GM21526 (cell line): ENCODE data around the gene YAP1.

Experiments used
- ATAC-seq: cut with Tn5 transposase; IDR thresholded peaks from one replicate; pipeline ENCODE4 v1.9.1; 2021; ENCODE audit warnings: moderate library complexity; ENCODE audit not compliant: unreplicated experiment, low FRiP score

Gene YAP1

DNA sequence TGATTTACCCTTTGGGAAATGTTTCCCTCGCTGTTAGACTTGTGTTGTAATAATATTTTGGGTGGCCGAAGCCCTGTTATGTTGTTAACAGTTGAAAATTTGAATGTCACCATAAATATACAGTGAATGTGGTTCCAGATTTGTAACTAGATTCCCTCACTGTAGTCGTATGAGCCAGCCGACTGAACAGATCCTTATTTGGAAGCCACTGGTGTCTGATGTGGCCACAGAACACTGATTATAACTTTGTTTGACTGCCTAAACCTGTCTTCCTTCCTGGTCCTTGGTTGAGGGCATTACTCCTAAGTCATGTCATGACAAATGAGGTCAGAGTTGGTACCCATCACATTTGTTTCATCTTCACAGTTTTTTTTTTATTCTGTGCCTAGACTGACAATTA lies 45.4 kb downstream of the YAP1 start:
- ATAC-seq = no peak

DNA sequence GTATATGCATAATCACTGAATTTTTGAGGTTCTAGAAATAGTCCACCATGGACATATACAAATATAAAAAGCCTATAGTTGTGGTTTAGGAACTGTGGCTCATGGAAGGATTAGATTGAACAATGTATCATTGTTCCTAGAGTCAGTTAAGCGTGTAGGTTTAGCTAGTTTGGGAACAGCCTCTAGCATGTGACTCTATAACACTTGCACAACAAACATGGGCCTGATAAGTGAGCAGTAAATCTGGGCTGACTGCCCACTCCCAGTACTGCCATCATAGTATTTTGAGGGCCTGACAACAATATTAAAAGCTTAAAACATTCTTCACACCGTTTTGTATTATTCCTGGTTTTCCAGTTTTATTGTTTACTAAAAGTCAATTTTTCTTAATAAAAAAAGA lies 47.0 kb downstream of the YAP1 start:
- no peak for ATAC-seq

DNA sequence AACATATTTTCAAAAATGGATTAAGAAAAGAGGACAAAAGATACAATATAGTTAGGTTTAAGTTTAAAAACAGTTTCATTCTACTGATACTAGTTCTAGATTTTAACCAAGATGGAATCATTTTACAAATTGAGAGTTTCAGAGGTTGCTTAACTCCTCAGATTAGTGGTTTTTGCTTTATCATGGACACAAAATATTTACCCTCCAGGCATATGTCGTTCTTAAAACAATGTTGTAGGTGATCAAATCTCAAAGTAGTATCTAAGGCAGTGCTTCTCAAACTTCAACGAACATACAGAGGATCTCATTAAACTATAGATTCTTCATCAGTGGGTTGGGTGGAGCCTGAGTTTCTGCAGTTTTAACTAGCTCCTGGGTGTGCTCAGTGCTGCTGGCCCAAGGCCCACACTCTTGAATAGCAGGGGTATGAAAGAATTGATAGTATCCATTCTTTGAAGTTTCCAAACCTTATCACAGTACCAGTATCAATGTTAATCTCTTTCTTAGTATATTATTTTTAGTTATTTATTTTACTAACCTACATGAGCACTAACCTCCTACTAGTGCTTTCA lies 48.0 kb downstream of the YAP1 start:
- ATAC-seq = no peak

DNA sequence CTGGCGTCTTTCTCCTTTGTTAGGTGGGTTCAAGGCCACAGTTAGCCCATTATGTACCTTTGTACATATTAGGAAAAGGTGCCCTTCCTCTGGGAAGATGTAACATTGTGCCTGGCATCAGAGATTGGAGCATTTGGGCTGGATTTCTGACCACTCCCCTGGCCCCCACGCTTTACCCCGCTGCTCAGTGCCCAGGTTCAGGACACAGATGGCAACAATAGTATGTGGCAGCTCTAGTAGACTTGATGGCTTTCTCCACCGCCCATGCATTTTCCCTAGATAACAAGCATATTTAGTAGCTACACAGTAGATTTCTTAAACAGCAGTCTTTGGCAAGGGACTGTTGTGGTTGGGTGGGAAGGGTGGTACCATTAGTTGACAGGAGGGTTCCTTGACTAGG lies 53.1 kb downstream of the YAP1 start:
- no peak for ATAC-seq

DNA sequence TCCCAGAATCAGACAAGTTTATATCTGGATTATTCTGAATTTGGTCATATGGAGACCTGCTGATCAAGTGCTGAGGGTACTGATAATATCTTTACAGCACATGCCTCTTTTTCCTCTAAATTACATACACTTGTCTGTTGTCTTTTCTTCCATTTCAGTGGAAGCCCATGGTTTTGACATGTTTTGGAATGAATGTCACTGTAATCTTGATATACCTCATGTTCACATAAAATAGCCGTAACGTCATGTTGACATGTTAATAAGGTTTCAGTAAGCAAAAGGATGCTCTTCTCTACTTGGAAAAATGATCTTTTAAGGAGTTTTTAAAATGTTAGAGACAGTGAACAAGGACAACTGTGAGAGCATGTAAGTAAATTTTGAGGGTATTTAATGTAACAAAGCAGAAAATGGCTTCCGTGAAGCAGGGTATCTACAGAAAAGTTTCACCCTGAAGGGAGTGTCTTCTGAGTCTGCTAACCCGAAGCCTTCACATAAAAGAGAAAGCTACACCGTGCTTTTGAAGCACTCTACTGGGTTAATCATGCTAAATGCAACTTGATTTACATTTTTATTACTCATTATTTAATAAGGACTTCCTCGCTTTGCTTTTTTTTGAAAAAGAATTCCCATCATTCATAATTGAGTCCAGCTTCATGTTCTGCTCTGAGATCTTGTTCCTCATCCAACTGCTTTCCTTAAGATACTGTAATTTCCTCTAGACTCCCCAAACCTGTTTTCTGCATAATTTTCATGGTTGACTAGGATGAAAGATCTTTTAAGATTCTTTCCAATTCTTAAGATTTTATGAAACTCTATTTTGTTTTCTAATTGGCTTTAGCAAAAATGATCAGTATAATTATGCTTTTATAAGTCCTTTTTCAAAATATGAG lies 56.2 kb downstream of the YAP1 start:
- ATAC-seq = no peak

DNA sequence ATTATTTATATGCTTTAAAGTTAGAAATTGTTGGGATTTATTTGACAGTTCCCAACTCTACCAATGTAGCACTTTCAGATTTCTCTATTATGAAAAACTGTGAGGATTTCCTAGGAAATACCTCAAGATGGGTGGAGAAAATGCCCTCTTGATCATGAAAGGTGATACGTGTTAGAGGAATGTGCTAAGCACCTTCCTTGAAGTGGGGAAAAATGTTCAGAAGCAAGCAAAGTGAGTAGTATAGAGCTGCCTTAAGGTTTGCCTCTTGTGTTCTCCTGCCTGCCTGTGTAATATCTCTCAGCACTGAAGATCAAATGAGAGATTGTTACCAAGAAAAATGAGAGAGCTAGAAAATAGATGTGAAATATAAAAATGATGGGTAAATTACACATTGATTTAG lies 58.2 kb downstream of the YAP1 start:
- no peak for ATAC-seq

DNA sequence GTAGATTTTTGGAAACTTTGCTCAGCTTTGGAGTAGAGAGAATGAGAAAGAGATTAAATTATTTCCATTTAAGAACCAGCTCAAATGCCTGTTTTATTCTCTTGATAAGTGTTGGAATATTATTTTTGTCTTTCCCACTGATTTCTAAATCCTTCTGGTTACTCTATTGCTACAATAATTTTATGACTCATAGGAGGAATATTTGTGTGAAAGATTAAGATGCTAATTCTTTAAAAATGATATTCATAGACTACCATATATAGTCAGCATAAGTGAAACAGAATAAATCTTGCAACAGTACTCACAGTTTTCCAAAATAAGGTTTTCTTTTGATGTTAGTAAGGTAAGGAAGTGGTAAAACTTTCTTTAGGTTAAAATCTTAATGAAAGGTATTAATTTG lies 60.9 kb downstream of the YAP1 start:
- no peak for ATAC-seq

DNA sequence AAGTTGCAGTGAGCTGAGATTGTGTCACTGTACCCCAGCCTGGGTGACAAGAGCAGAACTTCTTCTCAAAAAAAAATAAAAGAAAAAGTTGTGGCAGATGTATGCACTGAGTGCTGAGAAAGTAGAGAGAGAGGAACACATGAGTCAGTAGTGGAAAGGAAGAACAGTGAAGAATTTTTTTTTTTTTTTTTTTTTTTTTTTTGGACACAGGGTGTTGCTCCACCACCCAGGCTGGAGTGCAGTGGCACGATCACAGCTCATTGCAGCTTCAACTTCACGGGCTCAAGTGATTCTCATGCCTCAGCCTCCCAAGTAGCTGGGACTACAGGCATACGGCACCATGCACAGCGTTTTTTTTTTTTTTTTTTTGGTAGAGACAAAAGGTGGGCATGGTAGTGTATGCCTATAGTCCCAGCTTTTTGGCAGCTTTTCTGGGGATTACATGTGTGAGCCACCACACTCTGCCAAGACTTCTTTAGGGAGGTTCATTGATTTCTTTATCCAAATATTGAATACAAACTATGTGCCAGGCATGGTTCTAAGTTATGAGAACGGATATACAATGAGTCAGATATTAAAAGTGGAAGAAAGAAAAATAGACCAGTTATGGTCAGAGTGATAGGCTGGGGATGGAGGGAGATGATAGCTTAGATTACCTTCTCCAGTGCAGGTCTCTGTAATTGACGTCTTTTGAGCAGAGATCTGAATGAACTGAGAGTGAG lies 62.0 kb downstream of the YAP1 start:
- ATAC-seq = no peak

DNA sequence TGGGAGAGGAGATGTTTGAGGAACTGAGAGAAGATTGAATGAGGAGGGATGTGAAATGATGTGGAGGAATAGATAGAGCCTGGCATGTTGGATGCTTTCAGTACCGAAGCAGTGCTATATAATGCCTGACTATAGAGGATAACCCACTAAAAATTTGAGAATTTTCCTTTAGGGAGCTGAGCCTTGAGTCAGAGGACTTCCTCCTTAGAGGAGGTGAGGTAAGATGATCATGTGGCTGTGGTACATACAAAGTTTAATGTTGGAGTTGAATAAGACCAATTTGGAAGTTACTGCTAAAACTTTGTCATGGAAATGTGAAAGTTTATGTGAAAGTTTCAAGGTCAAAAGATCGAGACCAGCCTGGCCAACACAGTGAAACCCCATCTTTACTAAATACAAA lies 66.9 kb downstream of the YAP1 start:
- no peak for ATAC-seq

DNA sequence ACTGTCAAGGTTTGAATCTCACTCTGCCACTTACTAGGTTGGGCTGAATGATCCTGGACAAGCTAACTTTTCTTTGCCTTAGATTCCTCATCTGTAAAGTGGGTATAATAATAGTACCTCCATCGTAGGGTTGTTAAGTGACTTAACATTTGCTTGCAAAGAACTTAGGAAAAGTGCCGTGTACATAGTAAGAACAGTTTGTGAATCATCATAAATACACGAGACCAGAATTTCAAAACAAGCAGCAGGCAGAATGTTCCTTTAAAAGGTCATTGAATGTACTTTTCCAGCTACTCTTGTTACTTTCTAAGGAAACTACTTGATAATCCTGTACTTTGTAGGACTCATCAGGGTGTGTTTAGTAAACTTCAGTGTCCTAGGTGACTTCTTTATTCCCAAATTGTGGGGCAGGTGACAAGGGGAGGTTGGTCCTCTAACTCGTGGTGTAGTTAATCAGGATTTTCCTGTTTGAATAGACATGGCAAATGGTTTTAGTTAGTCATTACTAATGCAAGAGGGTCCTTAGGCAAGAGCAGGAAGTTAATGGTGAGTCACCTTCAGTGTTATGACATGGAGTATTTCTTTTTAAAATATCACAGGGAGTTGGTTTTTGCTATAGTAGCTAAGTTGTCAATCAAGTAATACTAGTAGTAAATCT lies 67.9 kb downstream of the YAP1 start:
- no peak for ATAC-seq

DNA sequence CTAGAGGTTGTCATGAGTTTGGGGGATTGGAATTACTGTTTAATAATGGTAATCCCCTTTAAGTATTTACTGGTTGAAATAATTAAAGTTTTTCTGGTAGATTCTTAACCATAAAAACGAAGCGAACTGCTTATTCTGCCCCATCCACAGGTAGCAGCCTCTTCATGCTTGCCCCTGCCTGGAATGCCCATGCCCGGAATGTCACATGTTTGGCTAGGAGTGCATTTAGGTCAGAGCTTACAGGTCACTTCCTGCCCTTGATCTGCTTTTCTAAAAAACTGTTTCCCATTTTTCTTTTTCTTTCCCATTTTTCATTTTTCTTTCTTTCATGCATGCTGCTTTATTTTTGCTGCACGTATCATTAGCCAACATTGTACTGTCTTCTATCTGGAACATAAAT lies 69.1 kb downstream of the YAP1 start:
- ATAC-seq = no peak

DNA sequence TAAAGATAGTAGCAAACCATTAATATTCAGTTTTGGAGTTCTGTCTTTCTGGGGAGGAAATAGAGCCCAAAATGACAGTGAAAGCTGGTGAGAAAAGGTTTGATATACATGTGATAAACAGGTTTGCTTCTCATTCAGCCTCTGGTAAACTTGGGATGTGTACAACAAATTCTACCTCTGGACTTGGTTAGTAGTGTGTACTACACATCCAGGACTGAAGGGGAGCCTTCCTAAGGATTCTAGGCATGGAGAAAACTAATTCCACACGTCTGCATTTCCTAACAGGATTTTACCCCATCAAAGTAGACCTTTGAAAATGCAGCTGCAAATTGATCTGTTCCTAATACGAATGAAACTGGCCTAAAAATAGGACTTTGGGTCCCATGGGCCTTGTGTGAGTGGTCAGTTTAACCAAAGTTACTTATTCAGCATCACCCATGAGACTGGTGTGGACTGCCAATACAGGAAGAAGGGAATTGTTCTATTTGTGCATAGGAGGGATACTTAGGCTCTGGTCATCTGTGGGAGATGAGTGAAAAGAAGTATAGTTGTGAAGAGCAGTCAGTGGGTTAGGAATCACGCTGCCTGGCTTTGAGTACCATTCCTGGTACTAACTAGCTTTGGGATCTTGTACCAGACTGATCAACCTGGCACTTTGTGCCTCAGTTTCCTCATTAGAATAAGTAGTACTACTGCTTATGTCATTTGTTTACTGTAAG lies 74.2 kb downstream of the YAP1 start:
- no peak for ATAC-seq

DNA sequence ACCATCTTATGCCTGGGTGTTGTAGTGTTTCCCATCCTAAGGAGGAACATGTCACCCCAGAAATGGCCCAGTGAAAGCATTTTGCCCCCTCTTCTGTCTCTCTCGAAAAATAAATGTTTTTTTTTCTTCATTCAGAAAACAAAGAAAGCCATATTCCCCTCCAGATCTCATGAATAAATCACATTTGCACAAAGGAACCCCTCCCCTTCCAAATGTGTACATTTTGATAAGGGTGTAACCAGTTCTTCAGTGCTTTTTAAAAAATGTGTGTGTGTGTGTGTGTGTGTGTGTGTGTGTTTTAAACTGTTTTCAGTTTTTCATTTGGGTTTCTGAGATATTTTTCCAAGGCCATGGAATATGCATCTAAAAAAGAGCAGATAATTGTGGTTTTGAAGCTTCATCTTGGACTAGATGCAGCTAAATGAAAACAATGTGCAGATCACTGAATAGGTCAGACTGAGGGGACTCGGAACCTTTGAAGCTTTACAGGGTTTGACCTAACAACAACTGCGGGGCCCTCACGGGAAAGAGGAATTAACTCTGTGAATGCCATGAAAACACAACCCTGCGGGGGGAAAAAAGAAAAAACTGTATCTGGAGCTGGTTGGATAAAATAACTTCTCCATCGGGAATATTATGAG lies 76.4 kb downstream of the YAP1 start:
- ATAC-seq = no peak

DNA sequence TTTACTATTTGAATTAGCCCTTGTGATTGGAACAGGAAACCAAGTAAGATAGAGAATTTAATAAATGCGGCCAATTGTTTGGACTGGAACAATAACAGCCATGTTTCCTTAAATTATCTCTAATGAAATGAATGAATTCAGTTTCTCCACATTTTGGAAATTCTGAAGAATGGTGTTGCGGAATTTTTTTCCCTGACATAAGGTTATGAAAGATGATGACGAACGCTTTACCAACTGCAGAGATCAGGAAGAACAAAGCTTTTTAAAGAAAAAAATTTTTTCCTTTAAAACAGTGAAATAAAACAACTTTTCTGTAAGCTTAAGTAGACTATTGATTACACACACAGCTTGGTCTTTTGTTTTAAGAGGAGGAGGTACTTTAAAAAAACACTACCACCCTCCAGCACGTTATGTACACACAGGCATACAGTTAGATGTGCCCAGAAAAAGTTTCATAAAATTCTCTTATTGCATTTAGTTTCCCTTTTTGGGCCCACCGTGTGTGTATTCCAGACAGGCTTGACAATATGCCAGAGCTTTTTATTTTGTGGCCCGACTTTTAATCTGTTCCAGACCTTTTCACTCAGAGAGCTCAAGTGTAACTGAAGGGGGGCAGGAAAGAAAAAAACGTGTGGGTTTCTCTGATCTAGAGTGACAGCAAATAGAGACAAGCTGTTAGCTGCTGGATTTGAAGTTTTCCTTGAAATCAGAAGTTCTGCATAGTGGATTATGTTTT lies 77.3 kb downstream of the YAP1 start:
- no peak for ATAC-seq

DNA sequence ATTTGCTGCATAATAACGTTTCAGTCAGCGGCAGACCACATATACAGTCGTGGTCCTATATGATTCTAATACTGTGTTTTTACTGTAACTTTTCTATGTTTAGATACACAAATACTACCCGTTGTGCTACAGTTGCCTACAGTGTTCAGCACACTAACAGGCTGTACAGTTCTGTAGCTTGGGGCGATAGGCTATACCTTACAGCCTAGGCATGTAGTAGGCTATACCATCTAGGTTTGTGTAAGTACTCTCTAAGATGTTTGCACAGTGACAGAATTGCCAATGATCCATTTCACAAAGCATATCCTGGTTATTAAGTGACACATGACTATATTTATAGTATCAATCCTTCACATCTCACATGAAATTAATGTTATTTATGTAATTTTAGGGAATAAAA lies 78.2 kb downstream of the YAP1 start:
- ATAC-seq = no peak

DNA sequence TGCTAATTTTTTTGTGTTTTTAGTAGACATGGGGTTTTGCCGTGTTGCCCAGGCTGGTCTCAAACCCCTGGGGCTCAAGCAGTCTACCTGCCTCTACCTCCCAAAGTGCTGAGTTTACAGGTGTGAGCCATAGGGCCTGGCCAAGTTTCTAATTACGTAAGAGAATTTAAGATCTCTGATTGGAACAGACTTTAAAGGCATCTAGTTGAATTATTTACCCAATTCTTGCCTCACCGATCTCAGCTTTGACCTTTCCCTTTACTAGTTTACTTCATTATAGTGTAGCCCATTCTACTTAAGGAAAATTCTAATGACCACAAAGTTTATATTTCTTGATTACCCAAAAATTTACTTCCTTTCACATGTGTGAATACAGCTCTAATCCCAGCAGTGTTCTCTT lies 81.6 kb downstream of the YAP1 start:
- no peak for ATAC-seq

DNA sequence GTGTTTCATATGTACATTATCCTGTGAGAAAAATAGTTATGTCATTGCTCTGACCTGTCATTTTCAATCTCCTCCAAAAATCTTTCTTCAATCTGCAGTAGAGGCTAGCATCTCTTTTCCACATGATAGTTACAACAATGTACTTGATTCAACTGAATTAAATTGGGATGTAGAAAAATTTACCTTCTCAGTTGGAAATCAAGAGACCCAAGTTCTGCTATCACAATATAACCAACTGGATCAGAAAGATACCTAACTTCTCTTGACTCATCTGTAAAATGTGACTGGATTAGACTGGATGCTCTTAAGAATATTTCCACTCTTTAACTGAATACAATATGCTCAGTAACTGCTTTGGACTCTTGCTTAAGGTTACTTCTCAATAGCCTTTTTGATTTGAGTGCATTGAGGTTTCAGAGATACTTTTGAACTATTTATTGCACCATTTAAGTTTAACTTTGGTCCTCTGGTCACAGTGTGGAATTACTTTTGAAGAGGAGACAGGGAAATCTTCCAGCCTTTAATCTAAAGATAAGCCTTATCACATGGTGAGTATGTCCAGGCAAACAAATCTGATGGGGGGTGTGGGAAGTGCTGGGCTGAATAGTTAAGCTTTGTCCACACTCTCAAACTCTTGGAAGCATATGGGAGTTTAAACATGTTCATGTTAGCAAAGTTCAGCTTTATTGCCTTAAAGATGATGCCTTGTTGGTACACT lies 82.3 kb downstream of the YAP1 start:
- no peak for ATAC-seq

DNA sequence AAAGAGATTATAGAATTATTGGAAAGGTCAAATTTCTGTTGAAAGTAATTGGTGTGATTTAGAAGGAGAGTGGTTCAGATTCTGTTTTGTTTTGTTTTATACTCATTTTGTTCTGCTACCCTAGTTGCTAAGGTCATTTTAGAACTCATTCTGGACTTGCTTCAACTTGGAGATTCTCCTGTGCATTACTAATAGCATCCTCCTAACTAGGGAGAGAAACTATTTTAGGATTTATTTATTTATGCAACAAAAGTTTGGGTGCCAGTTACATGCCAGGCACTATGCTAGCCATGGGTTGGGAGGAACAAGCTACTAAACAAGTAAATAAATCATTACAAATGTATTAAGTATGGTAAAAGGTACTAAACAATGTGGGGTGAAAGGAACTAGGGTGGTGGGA lies 84.0 kb downstream of the YAP1 start:
- no peak for ATAC-seq

DNA sequence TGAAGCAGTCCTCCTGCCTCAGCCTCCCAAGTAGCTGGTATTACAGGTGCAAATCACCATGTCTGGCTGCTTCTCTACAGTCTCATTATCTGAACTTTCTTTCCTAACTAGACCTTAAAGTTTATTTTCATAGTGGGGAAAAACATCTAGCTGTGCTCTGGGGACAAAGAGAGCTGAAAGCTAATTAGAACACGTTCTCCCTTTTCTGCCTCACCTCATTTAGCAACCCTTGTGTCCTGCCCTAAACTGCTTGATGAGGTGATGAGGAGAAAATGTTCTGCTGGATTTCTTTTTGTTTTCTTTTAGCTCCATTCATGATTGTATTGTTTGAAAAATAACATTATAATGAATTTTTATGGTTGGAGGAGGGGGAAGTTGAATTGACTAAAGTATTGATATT lies 84.7 kb downstream of the YAP1 start:
- no peak for ATAC-seq
